Testis (tissue), 3 donors: ENCODE data around the gene WDR73. TPM values are rescaled to one million over a fixed set of nuclear protein-coding genes. Genes with fewer than 3 reads are reported as not detected.

Source experiments
- DNase-seq: peaks from one replicate; pipeline ENCODE4 v3.0.0-alpha.2; 2019
- H3K27ac ChIP-seq, 2 donors: fragments of 200-600 bp; sonication (generic); one replicate each; pipeline ENCODE4 v1.5.1; 2019
- H3K27me3 ChIP-seq: fragments of 200-600 bp; sonication (generic); one replicate; pipeline ENCODE4 v1.5.1; 2019
- H3K36me3 ChIP-seq: fragments of 200-600 bp; sonication (generic); one replicate; pipeline ENCODE4 v1.5.1; 2017; ENCODE audit warnings: low read depth; ENCODE audit errors: missing control alignments
- H3K4me1 ChIP-seq: fragments of 200-600 bp; sonication (generic); one replicate; pipeline ENCODE4 v1.5.1; 2019
- H3K4me3 ChIP-seq, 2 donors: fragments of 200-600 bp; sonication (generic); one replicate each; pipeline ENCODE4 v1.5.1; 2017 to 2019
- H3K9me3 ChIP-seq: fragments of 200-600 bp; sonication (generic); one replicate; pipeline ENCODE4 v1.5.1; 2017
- CTCF ChIP-seq, 3 experiments: fragments of 450-650 bp in 2 of 3; fragments of 200-600 bp in 1 of 3; sonication (generic) in 1 of 3; IDR thresholded peaks; one replicate each; pipeline ENCODE4 v1.5.1; 2016 to 2019; ENCODE audit warnings: antibody characterized with exemption in 3 of 3, mild to moderate bottlenecking in 2 of 3, moderate library complexity in 1 of 3
- POLR2A ChIP-seq: fragments of 450-650 bp; IDR thresholded peaks from one replicate; pipeline ENCODE4 v1.6.1; 2017; ENCODE audit warnings: antibody characterized with exemption, mild to moderate bottlenecking, moderate library complexity
- WGBS, 2 donors: methylation state at CpG; one replicate each; pipeline ENCODE4 v1.1.5; 2018; 5-methylcytosine and 5-hydroxymethylcytosine counted together
- intact Hi-C: fragments of 100-400 bp; cut with DNase I; formaldehyde crosslinking; loops from one replicate; pipeline ENCODE4 v1.15.1; 2023; ENCODE audit warnings: low total_unique reads
- polyA plus RNA-seq: library from polyadenylated mRNA; stranded (reverse); fragments of 350-450 nt; fragmentation: Illumina TruSeq; extraction: RNeasy Lipid Tissue Mini Kit (QIAGEN cat#74804); gene quantifications from one replicate; pipeline ENCODE4 v1.2.3, GENCODE V29; 2014; ENCODE audit warnings: low read depth, low replicate concordance; ENCODE audit not compliant: insufficient read depth
- total RNA-seq, 2 donors: library from RNA; depleted of rRNA; stranded (reverse); fragments of >200 nt; gene quantifications; one replicate each; pipeline ENCODE4 v1.2.3, GENCODE V29; 2016

Gene WDR73
- total and polyA plus RNA-seq, 3 donors from 2014 or later = 38.4 to 49.1 (median 40.4) TPM

- 84 to 86% methylated on average over 5 of the region's 5 CpGs for WGBS, 2 donors
- Histone ChIP-seq H3K27ac (no peak overlapping the region), H3K36me3 (no peaks in the 10 kb centered on the region), H3K9me3 (no peaks in the 10 kb centered on the region), H3K4me1 (no peaks in the 10 kb centered on the region), H3K27me3 (no peaks in the 10 kb centered on the region), H3K4me3 (no peak overlapping the region)
- no peak for DNase-seq
- intact Hi-C loops = no loop called here
- TF ChIP-seq POLR2A (no peak), CTCF (IDR thresholded peaks at IDR 0.05) (no peak)
Measured at GRCh38 chr15:84685304-84685703, 31.2 kb upstream of the WDR73 start.

- H3K36me3 ChIP-seq = no peaks in the 10 kb centered on the region
- no peaks in the 10 kb centered on the region for H3K4me1 ChIP-seq
- H3K4me3 ChIP-seq = no peak overlapping the region
- DNase-seq = no peak
- TF ChIP-seq POLR2A = no peak
- no peaks in the 10 kb centered on the region for H3K27me3 ChIP-seq
- 39 to 46% methylated on average over 1 of the region's 1 CpG for WGBS, 2 donors
- H3K9me3 ChIP-seq = no peaks in the 10 kb centered on the region
- H3K27ac ChIP-seq = no peak overlapping the region
- intact Hi-C loops = no loop called here
Measured at GRCh38 chr15:84684092-84684491, 30.0 kb upstream of the WDR73 start.

GRCh38 chr15:84681831-84682230 is 27.7 kb upstream of the WDR73 start:
- intact Hi-C loops = no loop called here
- no peak for TF ChIP-seq POLR2A
- no peak for TF ChIP-seq CTCF (IDR thresholded peaks at IDR 0.05)
- no peak for DNase-seq
- no peaks in the 10 kb centered on the region for H3K9me3 ChIP-seq
- H3K36me3 ChIP-seq = no peaks in the 10 kb centered on the region
- no peaks in the 10 kb centered on the region for H3K4me1 ChIP-seq
- H3K27me3 ChIP-seq = no peaks in the 10 kb centered on the region
- 81 to 89% methylated on average over 3 of the region's 3 CpGs for WGBS, 2 donors
- no peak overlapping the region for H3K4me3 ChIP-seq
- no peak overlapping the region for H3K27ac ChIP-seq

- no peak overlapping the region for H3K4me3 ChIP-seq
- no peak overlapping the region for H3K27ac ChIP-seq
- TF ChIP-seq POLR2A (no peak), CTCF (IDR thresholded peaks at IDR 0.05) (no peak)
- no peaks in the 10 kb centered on the region for H3K9me3 ChIP-seq
- no peak for DNase-seq
- H3K27me3 ChIP-seq = no peaks in the 10 kb centered on the region
- intact Hi-C loops = no loop called here
- no peaks in the 10 kb centered on the region for H3K36me3 ChIP-seq
- H3K4me1 ChIP-seq = no peaks in the 10 kb centered on the region
Measured at GRCh38 chr15:84671211-84671610, 17.1 kb upstream of the WDR73 start.

- Histone ChIP-seq H3K4me1 (no peaks in the 10 kb centered on the region), H3K4me3 (no peak overlapping the region), H3K36me3 (no peaks in the 10 kb centered on the region), H3K27me3 (no peaks in the 10 kb centered on the region), H3K9me3 (no peaks in the 10 kb centered on the region), H3K27ac (no peak overlapping the region)
- no peak for DNase-seq
- WGBS, 2 donors = 90% methylated on average over 8 of the region's 8 CpGs
- TF ChIP-seq CTCF (IDR thresholded peaks at IDR 0.05) (no peak), POLR2A (no peak)
- intact Hi-C loops = no loop called here
Measured at GRCh38 chr15:84669726-84670125, 15.6 kb upstream of the WDR73 start.
